Hepatocyte (in vitro differentiated cells): ENCODE measurements around the gene ITGA1.

ENCODE experiments used
- EZH2 ChIP-seq: fragments of 200-600 bp; sonication (generic); IDR thresholded peaks from 2 replicates; pipeline ENCODE4 v1.6.1; 2016; ENCODE audit warnings: antibody characterized with exemption, mild to moderate bottlenecking, borderline replicate concordance
- TF ChIP-seq, protein P1 (sequence below): fragments of 200-600 bp; sonication (generic); IDR thresholded peaks from 2 replicates; pipeline ENCODE4 v1.5.1; 2016; ENCODE audit warnings: antibody characterized with exemption, mild to moderate bottlenecking; ENCODE audit not compliant: poor library complexity

DNA sequence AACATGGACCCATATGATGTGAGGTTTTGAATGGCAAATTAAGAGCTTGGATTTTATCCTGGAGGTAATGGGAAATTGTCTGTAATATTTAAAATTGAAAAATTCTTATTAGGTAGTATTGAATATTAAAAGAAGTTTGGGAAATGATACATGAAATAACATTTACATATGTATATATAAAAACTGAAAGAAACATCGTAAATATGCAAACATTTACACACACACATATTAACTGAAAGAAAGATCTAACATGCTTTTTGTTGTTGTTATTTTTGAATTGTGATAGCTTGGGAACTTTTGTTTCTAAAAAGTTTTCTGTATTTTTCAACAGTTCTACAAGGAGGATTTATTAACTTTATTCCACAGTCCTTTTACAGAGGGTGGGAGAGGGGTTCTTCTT, 118.6 kb downstream of the ITGA1 start:
- TF ChIP-seq, protein P1, sequence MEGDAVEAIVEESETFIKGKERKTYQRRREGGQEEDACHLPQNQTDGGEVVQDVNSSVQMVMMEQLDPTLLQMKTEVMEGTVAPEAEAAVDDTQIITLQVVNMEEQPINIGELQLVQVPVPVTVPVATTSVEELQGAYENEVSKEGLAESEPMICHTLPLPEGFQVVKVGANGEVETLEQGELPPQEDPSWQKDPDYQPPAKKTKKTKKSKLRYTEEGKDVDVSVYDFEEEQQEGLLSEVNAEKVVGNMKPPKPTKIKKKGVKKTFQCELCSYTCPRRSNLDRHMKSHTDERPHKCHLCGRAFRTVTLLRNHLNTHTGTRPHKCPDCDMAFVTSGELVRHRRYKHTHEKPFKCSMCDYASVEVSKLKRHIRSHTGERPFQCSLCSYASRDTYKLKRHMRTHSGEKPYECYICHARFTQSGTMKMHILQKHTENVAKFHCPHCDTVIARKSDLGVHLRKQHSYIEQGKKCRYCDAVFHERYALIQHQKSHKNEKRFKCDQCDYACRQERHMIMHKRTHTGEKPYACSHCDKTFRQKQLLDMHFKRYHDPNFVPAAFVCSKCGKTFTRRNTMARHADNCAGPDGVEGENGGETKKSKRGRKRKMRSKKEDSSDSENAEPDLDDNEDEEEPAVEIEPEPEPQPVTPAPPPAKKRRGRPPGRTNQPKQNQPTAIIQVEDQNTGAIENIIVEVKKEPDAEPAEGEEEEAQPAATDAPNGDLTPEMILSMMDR, result no peak
- TF ChIP-seq EZH2, result no peak
